H9 (cell line): Measurements from ENCODE around the gene BAHD1. TPM values are rescaled to one million over a fixed set of nuclear protein-coding genes. Genes with fewer than 3 reads are reported as not detected.

Experiments
- DNase-seq: peaks from one replicate; pipeline ENCODE4 v3.0.0-alpha.2; 2017
- H2AFZ ChIP-seq: one replicate; pipeline ENCODE4 v1.6.1; 2013; ENCODE audit warnings: mild to moderate bottlenecking, low read length, control low read depth, moderate library complexity
- H2AK5ac ChIP-seq: 2 replicates; pipeline ENCODE4 v1.6.1; 2013; ENCODE audit warnings: low read length, control low read depth, mixed read lengths; ENCODE audit not compliant: insufficient read length
- H2BK120ac ChIP-seq: one replicate; pipeline ENCODE4 v1.6.1; 2013; ENCODE audit warnings: low read depth, mild to moderate bottlenecking, low read length, control low read depth, inconsistent platforms; ENCODE audit not compliant: poor library complexity, severe bottlenecking
- H2BK12ac ChIP-seq: 2 replicates; pipeline ENCODE4 v1.6.1; 2013; ENCODE audit warnings: low read length, control low read depth, mixed read lengths, low read depth; ENCODE audit not compliant: insufficient read length
- H2BK15ac ChIP-seq: 2 replicates; pipeline ENCODE4 v1.6.1; 2013; ENCODE audit warnings: low read depth, low read length, control low read depth
- H2BK20ac ChIP-seq: one replicate; pipeline ENCODE4 v1.6.1; 2013; ENCODE audit warnings: low read depth, mild to moderate bottlenecking, low read length, control low read depth, inconsistent platforms; ENCODE audit not compliant: poor library complexity, severe bottlenecking
- H2BK5ac ChIP-seq: 2 replicates; pipeline ENCODE4 v1.6.1; 2013; ENCODE audit warnings: low read length, control low read depth, mixed read lengths; ENCODE audit not compliant: insufficient read length
- H3K14ac ChIP-seq: 2 replicates; pipeline ENCODE4 v1.6.1; 2013; ENCODE audit warnings: low read length, control low read depth; ENCODE audit not compliant: insufficient read depth
- H3K18ac ChIP-seq: 2 replicates; pipeline ENCODE4 v1.6.1; 2013; ENCODE audit warnings: low read depth, mild to moderate bottlenecking, mixed read lengths, low read length, control low read depth; ENCODE audit not compliant: insufficient read length
- H3K23ac ChIP-seq: 2 replicates; pipeline ENCODE4 v1.6.1; 2013; ENCODE audit warnings: low read length, control low read depth, mixed read lengths, low read depth; ENCODE audit not compliant: insufficient read length
- H3K23me2 ChIP-seq: 2 replicates; pipeline ENCODE4 v1.6.1; 2013; ENCODE audit warnings: low read depth, mild to moderate bottlenecking, mixed read lengths, low read length, control low read depth; ENCODE audit not compliant: insufficient read length, poor library complexity, severe bottlenecking
- H3K27ac ChIP-seq: 2 replicates; pipeline ENCODE4 v1.5.1; 2013; ENCODE audit warnings: low read length, control low read depth, mixed read lengths, low read depth; ENCODE audit not compliant: insufficient read length
- H3K27me3 ChIP-seq: 2 replicates; pipeline ENCODE4 v1.6.1; 2013; ENCODE audit warnings: low read length, control low read depth, inconsistent platforms; ENCODE audit not compliant: insufficient read depth
- H3K4ac ChIP-seq: 2 replicates; pipeline ENCODE4 v1.6.1; 2013; ENCODE audit warnings: low read depth, mild to moderate bottlenecking, control low read depth, inconsistent platforms, low read length, moderate library complexity
- H3K4me1 ChIP-seq: 2 replicates; pipeline ENCODE4 v1.6.1; 2013; ENCODE audit warnings: low read length, control low read depth, inconsistent platforms; ENCODE audit not compliant: insufficient read depth
- H3K4me2 ChIP-seq: 2 replicates; pipeline ENCODE4 v1.6.1; 2013; ENCODE audit warnings: low read length, control low read depth, mixed read lengths; ENCODE audit not compliant: insufficient read length, insufficient read depth
- H3K56ac ChIP-seq: 2 replicates; pipeline ENCODE4 v1.6.1; 2013; ENCODE audit warnings: low read depth, mild to moderate bottlenecking, mixed read lengths, low read length, control low read depth; ENCODE audit not compliant: insufficient read length
- H3K79me1 ChIP-seq: 2 replicates; pipeline ENCODE4 v1.6.1; 2013; ENCODE audit warnings: low read depth, mild to moderate bottlenecking, moderate library complexity, low read length, control low read depth, inconsistent platforms; ENCODE audit not compliant: insufficient read depth, poor library complexity, severe bottlenecking
- H3K79me2 ChIP-seq: 2 replicates; pipeline ENCODE4 v1.6.1; 2013; ENCODE audit warnings: low read length, control low read depth, inconsistent platforms; ENCODE audit not compliant: insufficient read depth
- H3K9ac ChIP-seq: 2 replicates; pipeline ENCODE4 v1.6.1; 2013; ENCODE audit warnings: low read length, control low read depth, mixed read lengths; ENCODE audit not compliant: insufficient read length; ENCODE audit errors: extremely low read depth
- H3K9me3 ChIP-seq: one replicate; pipeline ENCODE4 v1.6.1; 2013; ENCODE audit warnings: low read depth, low read length, inconsistent platforms; ENCODE audit not compliant: control insufficient read depth
- H3T11ph ChIP-seq: one replicate; pipeline ENCODE4 v1.6.1; 2013; ENCODE audit warnings: mild to moderate bottlenecking, low read length, control low read depth, inconsistent platforms
- H4K20me1 ChIP-seq: one replicate; pipeline ENCODE4 v1.6.1; 2013; ENCODE audit not compliant: control insufficient read depth, insufficient read length, insufficient read depth
- H4K5ac ChIP-seq: 2 replicates; pipeline ENCODE4 v1.6.1; 2013; ENCODE audit warnings: low read depth, mild to moderate bottlenecking, mixed read lengths, low read length, control low read depth; ENCODE audit not compliant: insufficient read length
- H4K8ac ChIP-seq: replicated peaks from 2 replicates; pipeline ENCODE4 v1.6.1; 2013; ENCODE audit warnings: low read length, control low read depth, mixed read lengths, low read depth; ENCODE audit not compliant: insufficient read length
- H4K91ac ChIP-seq: 2 replicates; pipeline ENCODE4 v1.6.1; 2013; ENCODE audit warnings: low read depth, mild to moderate bottlenecking, moderate library complexity, mixed read lengths, low read length, control low read depth; ENCODE audit not compliant: insufficient read length
- H3K27ac Mint-ChIP-seq, 3 experiments: 2 replicates in 2 of 3; 3 replicates in 1 of 3; pipeline ENCODE4 v1.8.0; 2020 to 2021; ENCODE audit warnings: mixed read lengths in 3 of 3, mild to moderate bottlenecking in 1 of 3, moderate library complexity in 1 of 3
- H3K27me3 Mint-ChIP-seq: 2 replicates; pipeline ENCODE4 v1.8.0; 2021; ENCODE audit warnings: low read depth, mild to moderate bottlenecking, moderate library complexity, mixed read lengths
- H3K36me3 Mint-ChIP-seq, 3 experiments: 2 replicates in 2 of 3; 3 replicates in 1 of 3; pipeline ENCODE4 v1.8.0; 2020 to 2021; ENCODE audit warnings: low read depth in 3 of 3, mixed read lengths in 3 of 3; ENCODE audit not compliant: insufficient read depth in 1 of 3
- H3K4me1 Mint-ChIP-seq, 2 experiments: 2 replicates each; pipeline ENCODE4 v1.8.0; 2020; ENCODE audit warnings: mixed read lengths in 2 of 2
- H3K4me3 Mint-ChIP-seq, 2 experiments: 2 replicates in 1 of 2; 3 replicates in 1 of 2; pipeline ENCODE4 v1.8.0; 2020 to 2021; ENCODE audit warnings: mild to moderate bottlenecking in 2 of 2, mixed read lengths in 2 of 2, moderate library complexity in 1 of 2
- H3K9me3 Mint-ChIP-seq, 2 experiments: 2 replicates in 1 of 2; 3 replicates in 1 of 2; pipeline ENCODE4 v1.8.0; 2020; ENCODE audit warnings: mild to moderate bottlenecking in 2 of 2, mixed read lengths in 2 of 2, moderate library complexity in 1 of 2
- WGBS: extraction: QIAGEN DNeasy Blood & Tissue Kit; methylation state at CpG from one replicate; pipeline ENCODE4 v1.1.7; 2013; ENCODE audit warnings: missing lambda C conversion rate, low lambda C conversion rate, mixed read lengths; ENCODE audit not compliant: insufficient read length; ENCODE audit errors: extremely low coverage; 5-methylcytosine and 5-hydroxymethylcytosine counted together
- total RNA-seq: library from RNA; stranded (reverse); gene quantifications from 2 replicates; pipeline ENCODE4 v1.2.1, GENCODE V29; 2021
- TF ChIP-seq, protein P1 (sequence below): fragments of 200-600 bp; sonication (generic); conservative IDR thresholded peaks from 3 replicates; pipeline ENCODE4 v1.8.0; 2021; ENCODE audit warnings: antibody characterized with exemption, mild to moderate bottlenecking

Gene BAHD1
- total RNA-seq, 1 experiment from 2014 or later: 54.1 TPM

DNA sequence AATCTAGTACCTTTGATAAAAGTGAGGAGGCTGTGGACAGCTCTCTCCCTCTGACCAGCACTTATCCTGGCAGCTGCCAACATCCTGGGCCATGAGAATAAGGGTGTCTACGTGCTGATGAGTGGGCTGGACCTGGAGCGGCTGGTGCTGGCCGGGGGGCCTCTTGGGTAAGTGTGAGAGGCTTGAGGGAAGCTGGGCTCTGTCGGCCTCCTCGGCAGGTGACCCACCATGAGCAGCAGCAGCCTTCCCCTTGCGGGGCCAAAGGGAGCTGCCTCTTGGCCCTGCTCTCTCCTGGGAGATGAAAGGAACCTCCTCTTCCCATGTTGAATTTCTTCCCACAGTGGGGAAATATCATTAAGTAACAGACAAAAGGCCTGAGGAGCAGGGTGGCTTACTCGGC lies 25.9 kb upstream of the BAHD1 start:
- TF ChIP-seq, protein P1, sequence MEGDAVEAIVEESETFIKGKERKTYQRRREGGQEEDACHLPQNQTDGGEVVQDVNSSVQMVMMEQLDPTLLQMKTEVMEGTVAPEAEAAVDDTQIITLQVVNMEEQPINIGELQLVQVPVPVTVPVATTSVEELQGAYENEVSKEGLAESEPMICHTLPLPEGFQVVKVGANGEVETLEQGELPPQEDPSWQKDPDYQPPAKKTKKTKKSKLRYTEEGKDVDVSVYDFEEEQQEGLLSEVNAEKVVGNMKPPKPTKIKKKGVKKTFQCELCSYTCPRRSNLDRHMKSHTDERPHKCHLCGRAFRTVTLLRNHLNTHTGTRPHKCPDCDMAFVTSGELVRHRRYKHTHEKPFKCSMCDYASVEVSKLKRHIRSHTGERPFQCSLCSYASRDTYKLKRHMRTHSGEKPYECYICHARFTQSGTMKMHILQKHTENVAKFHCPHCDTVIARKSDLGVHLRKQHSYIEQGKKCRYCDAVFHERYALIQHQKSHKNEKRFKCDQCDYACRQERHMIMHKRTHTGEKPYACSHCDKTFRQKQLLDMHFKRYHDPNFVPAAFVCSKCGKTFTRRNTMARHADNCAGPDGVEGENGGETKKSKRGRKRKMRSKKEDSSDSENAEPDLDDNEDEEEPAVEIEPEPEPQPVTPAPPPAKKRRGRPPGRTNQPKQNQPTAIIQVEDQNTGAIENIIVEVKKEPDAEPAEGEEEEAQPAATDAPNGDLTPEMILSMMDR: no peak
- Histone ChIP-seq H4K20me1 (no peaks in the 10 kb centered on the region), H3K4ac (no peak overlapping the region), H4K5ac (no peak overlapping the region), H3K23ac (no peak overlapping the region), H3K18ac (no peak overlapping the region), H3K56ac (no peak overlapping the region), H2BK15ac (no peak overlapping the region), H4K8ac (no peak overlapping the region), H3K9me3 (no peaks in the 10 kb centered on the region), H2BK5ac (no peak overlapping the region), H2BK12ac (no peak overlapping the region), H3K14ac (no peak overlapping the region), H4K91ac (no peak overlapping the region), H3K79me2 (no peaks in the 10 kb centered on the region), H3K23me2 (no peaks in the 10 kb centered on the region), H3K27ac (no peak overlapping the region), H2AFZ (no peak overlapping the region), H2BK20ac (no peak overlapping the region), H3K27me3 (no peaks in the 10 kb centered on the region), H2AK5ac (no peak overlapping the region), H3K4me2 (no peak overlapping the region), H3K79me1 (no peaks in the 10 kb centered on the region), H3K9ac (no peak overlapping the region), H3T11ph (no peak overlapping the region), H2BK120ac (no peak overlapping the region), H3K4me1 (no peaks in the 10 kb centered on the region)
- Mint-ChIP-seq H3K36me3 (peaks cover 48 to 82% (median 82%) of the 10 kb centered on the region in 3 experiments; a peak in 6 of 7 replicates), H3K27ac (no peak overlapping the region), H3K9me3 (no peaks in the 10 kb centered on the region), H3K4me3 (no peak overlapping the region), H3K4me1 (no peaks in the 10 kb centered on the region), H3K27me3 (no peaks in the 10 kb centered on the region)
- no peak for DNase-seq
- no CpG with 5 or more reads among the region's 7 CpGs for WGBS
